ENCODE measurements around the gene CHAD. TPM values are rescaled to one million over a fixed set of nuclear protein-coding genes. Genes with fewer than 3 reads are reported as not detected.

Gene CHAD
- total RNA-seq, 1 experiment from 2014 or later, result 0.09 TPM

DNA sequence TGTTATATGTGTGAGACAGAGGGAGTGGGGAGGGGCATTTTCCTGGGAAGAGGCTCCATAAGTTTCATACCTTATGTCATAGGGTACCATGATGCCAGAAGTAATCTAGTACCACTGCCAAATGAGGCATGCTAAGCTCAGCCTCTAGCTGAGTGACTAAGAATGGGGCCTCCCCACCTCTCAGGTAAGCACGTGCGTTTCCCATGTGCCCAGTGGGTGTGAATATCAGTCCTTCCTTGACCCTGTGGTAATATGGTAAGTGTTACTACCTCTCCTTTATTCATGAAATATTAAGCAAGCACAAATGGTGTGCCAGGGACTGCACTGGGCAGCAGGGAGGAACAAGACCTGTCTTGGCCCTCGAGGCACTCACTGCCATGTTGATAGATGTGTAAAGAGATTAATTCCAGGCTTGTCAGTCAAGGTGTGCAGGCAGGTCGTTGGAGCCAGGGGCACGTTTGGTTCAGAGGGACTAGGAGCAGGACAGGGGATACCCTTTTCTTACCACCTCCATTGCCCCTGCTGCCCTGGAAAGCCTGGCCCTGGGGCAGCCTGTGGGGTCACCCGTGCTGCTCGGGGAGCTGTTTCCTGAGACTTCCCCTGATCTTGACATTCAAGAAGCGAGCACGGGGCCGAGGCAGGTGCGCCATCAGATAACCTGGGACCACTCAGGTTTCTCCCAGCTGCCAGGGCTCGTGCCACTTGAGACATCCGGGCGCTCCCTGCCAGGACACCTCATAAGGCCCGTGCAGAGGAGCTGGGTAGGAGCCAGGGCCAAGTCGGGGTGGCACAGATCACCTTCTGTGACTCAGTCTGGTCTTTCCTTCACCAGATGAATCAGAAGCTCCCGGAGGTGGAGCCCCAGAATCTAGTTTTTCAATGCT is 18.8 kb upstream of the CHAD start:
- DNase-seq (ENCODE audit: low spot score) (no peak), ATAC-seq (no peak)
- H3K4me1 Mint-ChIP-seq, result no peaks in the 10 kb centered on the region
- CTCF ChIA-PET, result interaction anchor here (0.7 to 4.4 kb wide), 6 partner anchors 8 to 125 kb away, joined by 3 to 18 read pairs (median 4); partner anchors contain the start of gene LRRC59
- H3K9me3 Mint-ChIP-seq, result no peaks in the 10 kb centered on the region
- TF ChIP-seq GTF2I (CRISPR knock-in tag; conservative IDR thresholded peaks at IDR 0.05), result no peak
- TF ChIP-seq JAZF1 (CRISPR knock-in tag; IDR thresholded peaks at IDR 0.05), result no peak
- TF ChIP-seq, protein P1, sequence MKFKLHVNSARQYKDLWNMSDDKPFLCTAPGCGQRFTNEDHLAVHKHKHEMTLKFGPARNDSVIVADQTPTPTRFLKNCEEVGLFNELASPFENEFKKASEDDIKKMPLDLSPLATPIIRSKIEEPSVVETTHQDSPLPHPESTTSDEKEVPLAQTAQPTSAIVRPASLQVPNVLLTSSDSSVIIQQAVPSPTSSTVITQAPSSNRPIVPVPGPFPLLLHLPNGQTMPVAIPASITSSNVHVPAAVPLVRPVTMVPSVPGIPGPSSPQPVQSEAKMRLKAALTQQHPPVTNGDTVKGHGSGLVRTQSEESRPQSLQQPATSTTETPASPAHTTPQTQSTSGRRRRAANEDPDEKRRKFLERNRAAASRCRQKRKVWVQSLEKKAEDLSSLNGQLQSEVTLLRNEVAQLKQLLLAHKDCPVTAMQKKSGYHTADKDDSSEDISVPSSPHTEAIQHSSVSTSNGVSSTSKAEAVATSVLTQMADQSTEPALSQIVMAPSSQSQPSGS (CRISPR knock-in tag; IDR thresholded peaks at IDR 0.05; ENCODE audit: borderline replicate concordance, low read depth), result no peak
- TF ChIP-seq, protein P2, sequence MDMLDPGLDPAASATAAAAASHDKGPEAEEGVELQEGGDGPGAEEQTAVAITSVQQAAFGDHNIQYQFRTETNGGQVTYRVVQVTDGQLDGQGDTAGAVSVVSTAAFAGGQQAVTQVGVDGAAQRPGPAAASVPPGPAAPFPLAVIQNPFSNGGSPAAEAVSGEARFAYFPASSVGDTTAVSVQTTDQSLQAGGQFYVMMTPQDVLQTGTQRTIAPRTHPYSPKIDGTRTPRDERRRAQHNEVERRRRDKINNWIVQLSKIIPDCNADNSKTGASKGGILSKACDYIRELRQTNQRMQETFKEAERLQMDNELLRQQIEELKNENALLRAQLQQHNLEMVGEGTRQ (CRISPR knock-in tag; IDR thresholded peaks at IDR 0.05), result no peak
- TF ChIP-seq SMAD4 (CRISPR knock-in tag; IDR thresholded peaks at IDR 0.05), result no peak
- no peak for TF ChIP-seq ZNF671 (CRISPR knock-in tag; IDR thresholded peaks at IDR 0.05)
- no peak for TF ChIP-seq ZNF396 (CRISPR knock-in tag; IDR thresholded peaks at IDR 0.05; ENCODE audit: borderline replicate concordance)
- TF ChIP-seq ATF1 (CRISPR knock-in tag; IDR thresholded peaks at IDR 0.05), result no peak
- H3K27ac Mint-ChIP-seq, result no peak overlapping the region
- POLR2A ChIA-PET, result no interaction called here
- no peak overlapping the region for H3K4me3 Mint-ChIP-seq
- no peaks in the 10 kb centered on the region for H3K27me3 Mint-ChIP-seq (ENCODE audit: low read depth)
- H3K36me3 Mint-ChIP-seq, result peaks cover 16% of the 10 kb centered on the region

DNA sequence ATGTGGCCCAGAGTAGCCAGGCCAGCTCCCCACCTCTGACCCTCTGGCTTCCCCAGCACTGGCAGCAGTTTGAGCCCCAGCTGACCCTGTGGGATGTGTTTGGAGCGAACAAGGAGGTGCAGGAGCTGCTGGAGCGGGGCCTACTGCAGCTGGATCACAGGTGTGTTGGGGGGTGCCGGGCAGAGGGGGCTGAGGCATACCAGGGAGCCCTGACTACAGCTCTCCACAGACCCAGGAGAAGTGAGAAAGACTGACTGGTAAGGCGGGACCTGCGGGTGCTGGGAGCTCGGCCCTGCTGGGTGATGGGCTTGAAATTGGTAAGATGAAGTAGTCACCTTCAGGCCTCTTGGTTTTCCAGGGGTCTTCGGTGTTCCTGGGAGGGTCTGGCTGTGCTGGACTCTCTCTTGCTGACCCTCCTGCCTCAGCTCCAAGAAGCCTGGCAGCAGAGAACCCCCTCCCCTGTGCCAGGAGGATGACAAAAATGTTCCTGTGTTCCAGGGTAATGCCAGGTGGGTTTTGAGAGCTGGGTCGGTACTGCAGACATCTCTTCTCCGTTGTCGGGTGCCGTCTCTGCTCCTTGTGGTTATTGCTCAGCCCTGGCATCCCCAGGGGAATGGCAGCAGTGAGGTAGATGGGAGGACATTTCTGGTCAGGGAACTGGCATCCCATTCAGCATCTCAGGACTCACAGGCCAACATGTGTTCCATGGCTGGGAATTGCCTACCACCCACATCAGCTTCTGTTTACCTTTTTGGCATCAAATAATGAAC is 15.9 kb upstream of the CHAD start:
- POLR2A ChIA-PET, result no interaction called here
- Mint-ChIP-seq H3K9me3 (no peaks in the 10 kb centered on the region), H3K36me3 (peaks cover 16% of the 10 kb centered on the region), H3K27ac (no peak overlapping the region), H3K27me3 (ENCODE audit: low read depth) (no peaks in the 10 kb centered on the region), H3K4me3 (no peak overlapping the region), H3K4me1 (peaks cover 3% of the 10 kb centered on the region)
- TF ChIP-seq, protein P3, sequence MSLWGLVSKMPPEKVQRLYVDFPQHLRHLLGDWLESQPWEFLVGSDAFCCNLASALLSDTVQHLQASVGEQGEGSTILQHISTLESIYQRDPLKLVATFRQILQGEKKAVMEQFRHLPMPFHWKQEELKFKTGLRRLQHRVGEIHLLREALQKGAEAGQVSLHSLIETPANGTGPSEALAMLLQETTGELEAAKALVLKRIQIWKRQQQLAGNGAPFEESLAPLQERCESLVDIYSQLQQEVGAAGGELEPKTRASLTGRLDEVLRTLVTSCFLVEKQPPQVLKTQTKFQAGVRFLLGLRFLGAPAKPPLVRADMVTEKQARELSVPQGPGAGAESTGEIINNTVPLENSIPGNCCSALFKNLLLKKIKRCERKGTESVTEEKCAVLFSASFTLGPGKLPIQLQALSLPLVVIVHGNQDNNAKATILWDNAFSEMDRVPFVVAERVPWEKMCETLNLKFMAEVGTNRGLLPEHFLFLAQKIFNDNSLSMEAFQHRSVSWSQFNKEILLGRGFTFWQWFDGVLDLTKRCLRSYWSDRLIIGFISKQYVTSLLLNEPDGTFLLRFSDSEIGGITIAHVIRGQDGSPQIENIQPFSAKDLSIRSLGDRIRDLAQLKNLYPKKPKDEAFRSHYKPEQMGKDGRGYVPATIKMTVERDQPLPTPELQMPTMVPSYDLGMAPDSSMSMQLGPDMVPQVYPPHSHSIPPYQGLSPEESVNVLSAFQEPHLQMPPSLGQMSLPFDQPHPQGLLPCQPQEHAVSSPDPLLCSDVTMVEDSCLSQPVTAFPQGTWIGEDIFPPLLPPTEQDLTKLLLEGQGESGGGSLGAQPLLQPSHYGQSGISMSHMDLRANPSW (CRISPR knock-in tag; conservative IDR thresholded peaks at IDR 0.05; ENCODE audit: low read depth), result no peak
- no peak for TF ChIP-seq TEAD1 (CRISPR knock-in tag; IDR thresholded peaks at IDR 0.05)
- no peak for TF ChIP-seq RORB (CRISPR knock-in tag; IDR thresholded peaks at IDR 0.05)
- ATAC-seq, result no peak
- DNase-seq (ENCODE audit: low spot score), result no peak
- CTCF ChIA-PET, result interaction anchor here (0.6 to 4.7 kb wide), 8 partner anchors 8 to 298 kb away, joined by 3 to 35 read pairs (median 5); no protein-coding TSS in a partner anchor

DNA sequence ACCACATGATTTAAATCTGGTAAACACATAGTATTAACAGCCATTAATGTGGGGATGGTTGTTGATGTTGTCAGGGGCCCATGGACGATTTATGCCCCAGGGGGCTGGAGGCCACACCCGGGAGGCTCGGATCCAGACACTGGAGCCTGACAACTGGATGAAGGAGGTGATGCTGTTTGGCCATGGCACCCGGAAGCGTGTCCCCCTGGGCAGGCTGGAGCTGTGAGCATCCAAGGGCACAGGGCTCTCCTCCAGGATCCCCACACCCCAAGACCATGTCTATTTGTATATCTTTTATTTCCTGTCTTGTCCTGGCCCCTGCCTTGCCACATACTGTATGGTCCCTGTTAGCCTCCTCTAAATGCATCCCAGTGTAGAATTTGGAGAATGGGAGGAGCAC is 14.6 kb upstream of the CHAD start:
- ATAC-seq, result no peak
- TF ChIP-seq FOXJ3 (CRISPR knock-in tag; IDR thresholded peaks at IDR 0.05; ENCODE audit: borderline replicate concordance), result no peak
- TF ChIP-seq, protein P4, sequence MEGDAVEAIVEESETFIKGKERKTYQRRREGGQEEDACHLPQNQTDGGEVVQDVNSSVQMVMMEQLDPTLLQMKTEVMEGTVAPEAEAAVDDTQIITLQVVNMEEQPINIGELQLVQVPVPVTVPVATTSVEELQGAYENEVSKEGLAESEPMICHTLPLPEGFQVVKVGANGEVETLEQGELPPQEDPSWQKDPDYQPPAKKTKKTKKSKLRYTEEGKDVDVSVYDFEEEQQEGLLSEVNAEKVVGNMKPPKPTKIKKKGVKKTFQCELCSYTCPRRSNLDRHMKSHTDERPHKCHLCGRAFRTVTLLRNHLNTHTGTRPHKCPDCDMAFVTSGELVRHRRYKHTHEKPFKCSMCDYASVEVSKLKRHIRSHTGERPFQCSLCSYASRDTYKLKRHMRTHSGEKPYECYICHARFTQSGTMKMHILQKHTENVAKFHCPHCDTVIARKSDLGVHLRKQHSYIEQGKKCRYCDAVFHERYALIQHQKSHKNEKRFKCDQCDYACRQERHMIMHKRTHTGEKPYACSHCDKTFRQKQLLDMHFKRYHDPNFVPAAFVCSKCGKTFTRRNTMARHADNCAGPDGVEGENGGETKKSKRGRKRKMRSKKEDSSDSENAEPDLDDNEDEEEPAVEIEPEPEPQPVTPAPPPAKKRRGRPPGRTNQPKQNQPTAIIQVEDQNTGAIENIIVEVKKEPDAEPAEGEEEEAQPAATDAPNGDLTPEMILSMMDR (IDR thresholded peaks at IDR 0.05), result no peak
- TF ChIP-seq TCF7 (CRISPR knock-in tag; IDR thresholded peaks at IDR 0.05; ENCODE audit: low read depth), result no peak
- ChIA-PET CTCF (interaction anchor here (0.6 to 4.7 kb wide), 12 partner anchors 12 to 368 kb away, joined by 3 to 35 read pairs (median 5); partner anchors contain the start of gene LRRC59), POLR2A (no interaction called here)
- peaks cover 16% of the 10 kb centered on the region for H3K36me3 Mint-ChIP-seq
- no peak overlapping the region for H3K27ac Mint-ChIP-seq
- no peaks in the 10 kb centered on the region for H3K9me3 Mint-ChIP-seq
- H3K4me1 Mint-ChIP-seq, result peaks cover 7% of the 10 kb centered on the region
- H3K4me3 Mint-ChIP-seq, result no peak overlapping the region
- peaks cover 2% of the 10 kb centered on the region for H3K27me3 Mint-ChIP-seq (ENCODE audit: low read depth)
- DNase-seq (ENCODE audit: low spot score), result no peak
